Upper lobe of left lung (tissue), 4 donors: Measurements from ENCODE around the gene PSORS1C1.
"Not testable (repeated sequence)": the region's sequence is repeated elsewhere in the genome, so short reads cannot be mapped to it uniquely, and the experiment has no call there.

ENCODE experiments used
- EP300 ChIP-seq, 4 donors: sonication (generic); formaldehyde crosslinking; IDR thresholded peaks; one replicate each; pipeline ENCODE4 v1.5.1; 2017; ENCODE audit warnings: antibody characterized with exemption in 4 of 4, control low read depth in 2 of 4
- POLR2A ChIP-seq, 4 donors: fragments of 450-650 bp; IDR thresholded peaks; one replicate each; pipeline ENCODE4 v1.5.1; 2016 to 2017; ENCODE audit warnings: antibody characterized with exemption in 4 of 4, mild to moderate bottlenecking in 2 of 4
- TF ChIP-seq, protein P1 (sequence below), 6 experiments: fragments of 450-650 bp in 4 of 6; fragments of 200-600 bp in 2 of 6; sonication (generic) in 2 of 6; IDR thresholded peaks; one replicate each; pipeline ENCODE4 v1.5.1; 2016 to 2019; ENCODE audit warnings: antibody characterized with exemption in 6 of 6

DNA sequence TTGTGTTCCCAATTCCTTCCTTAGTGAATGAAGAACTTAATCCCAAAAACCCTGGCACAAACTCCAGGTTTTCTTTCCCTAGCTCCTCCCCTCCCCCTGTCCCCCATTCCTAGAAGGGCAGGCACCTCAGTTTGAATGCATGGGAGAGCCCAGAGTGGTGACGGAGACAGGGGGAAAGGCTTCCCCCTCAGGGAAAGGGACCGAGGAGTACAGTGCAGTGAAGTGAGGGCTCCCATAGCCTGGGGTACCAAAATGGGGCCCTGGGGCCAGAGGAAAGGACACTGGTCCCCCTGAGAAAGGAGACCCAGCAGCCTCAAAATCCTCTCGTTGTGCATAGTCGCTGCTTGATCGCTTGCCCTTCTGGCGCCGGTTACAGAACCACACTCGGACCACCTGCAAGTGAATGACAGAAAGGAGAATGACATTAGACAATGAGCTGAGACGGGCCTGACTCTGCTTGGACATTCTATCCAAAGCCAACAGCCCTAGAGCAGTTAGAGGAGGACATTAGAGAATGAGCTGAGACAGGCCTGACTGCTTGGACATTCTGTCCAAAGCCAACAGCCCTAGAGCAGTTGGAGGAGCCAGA is 50.0 kb downstream of the PSORS1C1 start:
- not testable (repeated sequence) for TF ChIP-seq POLR2A, EP300 (IDR thresholded peaks at IDR 0.05)
- TF ChIP-seq, protein P1, sequence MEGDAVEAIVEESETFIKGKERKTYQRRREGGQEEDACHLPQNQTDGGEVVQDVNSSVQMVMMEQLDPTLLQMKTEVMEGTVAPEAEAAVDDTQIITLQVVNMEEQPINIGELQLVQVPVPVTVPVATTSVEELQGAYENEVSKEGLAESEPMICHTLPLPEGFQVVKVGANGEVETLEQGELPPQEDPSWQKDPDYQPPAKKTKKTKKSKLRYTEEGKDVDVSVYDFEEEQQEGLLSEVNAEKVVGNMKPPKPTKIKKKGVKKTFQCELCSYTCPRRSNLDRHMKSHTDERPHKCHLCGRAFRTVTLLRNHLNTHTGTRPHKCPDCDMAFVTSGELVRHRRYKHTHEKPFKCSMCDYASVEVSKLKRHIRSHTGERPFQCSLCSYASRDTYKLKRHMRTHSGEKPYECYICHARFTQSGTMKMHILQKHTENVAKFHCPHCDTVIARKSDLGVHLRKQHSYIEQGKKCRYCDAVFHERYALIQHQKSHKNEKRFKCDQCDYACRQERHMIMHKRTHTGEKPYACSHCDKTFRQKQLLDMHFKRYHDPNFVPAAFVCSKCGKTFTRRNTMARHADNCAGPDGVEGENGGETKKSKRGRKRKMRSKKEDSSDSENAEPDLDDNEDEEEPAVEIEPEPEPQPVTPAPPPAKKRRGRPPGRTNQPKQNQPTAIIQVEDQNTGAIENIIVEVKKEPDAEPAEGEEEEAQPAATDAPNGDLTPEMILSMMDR (IDR thresholded peaks at IDR 0.05) = not testable (repeated sequence)
